AG10803 (cell line): Measurements from ENCODE around the gene LENG8.

ENCODE experiments used
- DNase-seq: peaks from one replicate; pipeline ENCODE4 v3.0.0; 2010; ENCODE audit warnings: low read depth
- H3K4me3 ChIP-seq: 2 replicates; pipeline ENCODE4 v1.5.1; 2011; ENCODE audit warnings: mild to moderate bottlenecking, low read length, control low read depth
- TF ChIP-seq, protein P1 (sequence below): conservative IDR thresholded peaks from 2 replicates; pipeline ENCODE4 v1.5.1; 2011; ENCODE audit warnings: mild to moderate bottlenecking, low read length, control low read depth, inconsistent platforms

Gene LENG8

DNA sequence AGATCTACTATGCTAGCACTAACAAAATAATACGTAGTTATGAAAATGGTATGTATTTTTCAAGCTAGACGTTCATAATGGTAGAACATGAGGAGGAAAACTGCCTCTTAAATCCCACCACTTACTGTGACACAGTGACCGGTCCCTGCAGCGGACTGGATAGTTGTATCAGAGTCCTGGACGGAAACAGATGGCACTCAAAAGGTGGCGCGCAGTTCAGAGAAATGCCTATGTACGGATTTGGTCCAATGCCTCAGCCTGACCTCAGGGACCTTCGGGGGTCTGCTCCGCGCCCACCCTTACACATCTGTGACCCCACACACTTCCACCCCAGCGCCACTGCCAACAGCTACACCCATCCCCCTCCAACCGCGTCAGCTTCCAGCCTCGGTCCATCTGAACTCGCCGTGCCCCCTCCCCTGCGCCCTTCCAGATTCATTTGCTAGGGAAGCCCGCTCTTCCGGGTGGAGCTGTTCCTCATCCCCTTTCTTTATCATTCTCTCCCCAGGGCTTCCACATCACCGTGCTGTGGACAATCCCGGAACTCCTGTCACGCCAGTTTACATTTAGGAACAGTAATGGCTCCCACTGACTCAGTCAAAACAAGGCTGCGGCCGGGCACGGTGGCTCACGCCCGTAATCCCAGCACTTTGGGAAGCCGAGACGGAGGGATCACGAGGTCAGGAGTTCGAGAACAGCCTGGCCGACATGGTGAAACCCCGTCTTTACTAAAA is 792 bp upstream of the LENG8 start:
- peak; percentile 60 for DNase-seq
- TF ChIP-seq, protein P1, sequence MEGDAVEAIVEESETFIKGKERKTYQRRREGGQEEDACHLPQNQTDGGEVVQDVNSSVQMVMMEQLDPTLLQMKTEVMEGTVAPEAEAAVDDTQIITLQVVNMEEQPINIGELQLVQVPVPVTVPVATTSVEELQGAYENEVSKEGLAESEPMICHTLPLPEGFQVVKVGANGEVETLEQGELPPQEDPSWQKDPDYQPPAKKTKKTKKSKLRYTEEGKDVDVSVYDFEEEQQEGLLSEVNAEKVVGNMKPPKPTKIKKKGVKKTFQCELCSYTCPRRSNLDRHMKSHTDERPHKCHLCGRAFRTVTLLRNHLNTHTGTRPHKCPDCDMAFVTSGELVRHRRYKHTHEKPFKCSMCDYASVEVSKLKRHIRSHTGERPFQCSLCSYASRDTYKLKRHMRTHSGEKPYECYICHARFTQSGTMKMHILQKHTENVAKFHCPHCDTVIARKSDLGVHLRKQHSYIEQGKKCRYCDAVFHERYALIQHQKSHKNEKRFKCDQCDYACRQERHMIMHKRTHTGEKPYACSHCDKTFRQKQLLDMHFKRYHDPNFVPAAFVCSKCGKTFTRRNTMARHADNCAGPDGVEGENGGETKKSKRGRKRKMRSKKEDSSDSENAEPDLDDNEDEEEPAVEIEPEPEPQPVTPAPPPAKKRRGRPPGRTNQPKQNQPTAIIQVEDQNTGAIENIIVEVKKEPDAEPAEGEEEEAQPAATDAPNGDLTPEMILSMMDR = no peak

DNA sequence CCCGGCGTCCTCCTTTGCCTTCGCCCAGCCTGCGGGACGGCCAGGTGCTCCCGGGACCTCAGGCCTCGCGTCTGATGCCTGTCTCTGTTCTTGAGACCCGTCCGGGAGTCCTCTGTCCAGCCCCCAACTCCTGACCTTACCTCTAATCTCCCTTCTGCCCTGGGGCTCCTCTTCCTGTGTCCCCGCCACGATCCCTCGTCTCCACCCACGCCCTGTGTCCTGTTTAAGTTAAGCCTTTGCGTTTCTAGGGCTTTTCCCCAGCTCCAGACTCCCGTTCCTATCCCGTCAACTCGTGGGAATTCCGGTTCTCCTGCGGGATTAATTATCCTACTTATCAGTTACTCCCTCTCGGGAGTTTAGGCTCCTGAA is 686 bp downstream of the LENG8 start:
- DNase-seq = no peak
- peak overlapping the region; percentile 95 for H3K4me3 ChIP-seq
- TF ChIP-seq, protein P1 = no peak

More for the DNA sequence above, 792 bp upstream of the LENG8 start:
- peak overlapping the region; percentile 95 for H3K4me3 ChIP-seq

DNA sequence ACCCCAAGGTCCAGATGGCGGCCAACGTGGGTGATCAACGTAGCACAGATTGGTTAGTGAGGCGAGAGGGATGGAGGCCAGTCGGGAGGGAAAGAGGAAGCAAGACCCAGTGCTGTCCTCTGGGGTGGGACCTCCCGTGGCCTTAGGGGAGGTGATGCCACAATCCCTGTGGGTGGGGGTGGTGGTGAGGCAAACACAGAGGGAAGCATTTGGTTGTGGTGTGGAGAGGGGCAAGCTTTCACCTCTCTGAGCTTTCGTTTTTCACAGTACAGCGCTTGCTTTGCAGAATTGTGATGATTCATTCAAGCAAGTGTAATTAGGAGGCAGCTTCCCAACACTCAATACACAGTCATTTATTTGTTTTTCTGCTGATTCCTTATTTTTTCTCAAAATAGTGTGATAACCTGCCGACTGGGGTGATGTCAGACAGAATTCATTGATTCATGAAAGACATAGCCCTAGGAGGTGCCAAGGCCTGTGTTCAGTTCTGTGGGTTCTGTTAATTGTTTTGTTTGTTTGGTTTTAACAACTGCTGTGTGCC is 2.4 kb downstream of the LENG8 start:
- TF ChIP-seq, protein P1 = no peak
- peak overlapping the region; percentile 15 for H3K4me3 ChIP-seq
- no peak for DNase-seq

GRCh38 chr19:54451997-54452396 is 3.0 kb downstream of the LENG8 start:
- no peak overlapping the region for H3K4me3 ChIP-seq

GRCh38 chr19:54452626-54453025 is 3.6 kb downstream of the LENG8 start:
- no peak overlapping the region for H3K4me3 ChIP-seq
- DNase-seq = no peak
- TF ChIP-seq, protein P1 = no peak

More at GRCh38 chr19:54451997-54452396, 3.0 kb downstream of the LENG8 start:
- no peak for DNase-seq
- TF ChIP-seq, protein P1 = no peak

GRCh38 chr19:54453921-54454780 is 5.2 kb downstream of the LENG8 start:
- no peak for DNase-seq
- TF ChIP-seq, protein P1 = no peak
- no peak overlapping the region for H3K4me3 ChIP-seq
